Measurements from ENCODE around the gene FLVCR2.

- no peak for TF ChIP-seq EZH2 (IDR thresholded peaks at IDR 0.05; ENCODE audit: low read length, missing control alignments)
- TF ChIP-seq, protein P1, sequence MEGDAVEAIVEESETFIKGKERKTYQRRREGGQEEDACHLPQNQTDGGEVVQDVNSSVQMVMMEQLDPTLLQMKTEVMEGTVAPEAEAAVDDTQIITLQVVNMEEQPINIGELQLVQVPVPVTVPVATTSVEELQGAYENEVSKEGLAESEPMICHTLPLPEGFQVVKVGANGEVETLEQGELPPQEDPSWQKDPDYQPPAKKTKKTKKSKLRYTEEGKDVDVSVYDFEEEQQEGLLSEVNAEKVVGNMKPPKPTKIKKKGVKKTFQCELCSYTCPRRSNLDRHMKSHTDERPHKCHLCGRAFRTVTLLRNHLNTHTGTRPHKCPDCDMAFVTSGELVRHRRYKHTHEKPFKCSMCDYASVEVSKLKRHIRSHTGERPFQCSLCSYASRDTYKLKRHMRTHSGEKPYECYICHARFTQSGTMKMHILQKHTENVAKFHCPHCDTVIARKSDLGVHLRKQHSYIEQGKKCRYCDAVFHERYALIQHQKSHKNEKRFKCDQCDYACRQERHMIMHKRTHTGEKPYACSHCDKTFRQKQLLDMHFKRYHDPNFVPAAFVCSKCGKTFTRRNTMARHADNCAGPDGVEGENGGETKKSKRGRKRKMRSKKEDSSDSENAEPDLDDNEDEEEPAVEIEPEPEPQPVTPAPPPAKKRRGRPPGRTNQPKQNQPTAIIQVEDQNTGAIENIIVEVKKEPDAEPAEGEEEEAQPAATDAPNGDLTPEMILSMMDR (conservative IDR thresholded peaks at IDR 0.05 in 1 of 2, IDR thresholded peaks at IDR 0.05 in 1 of 2; ENCODE audit: low read depth in 1 of 2, low read length in 2 of 2): no peak
Observed at GRCh38 chr14:75609116-75609515, 30.7 kb downstream of the FLVCR2 start.

Measured in fibroblast of lung (primary cell).